ENCODE results near the gene KRTAP1-3. TPM values are rescaled to one million over a fixed set of nuclear protein-coding genes. Genes with fewer than 3 reads are reported as not detected.
"Not testable (repeated sequence)": the region's sequence is repeated elsewhere in the genome, so short reads cannot be mapped to it uniquely, and the experiment has no call there.

Gene KRTAP1-3
- total RNA-seq, result not detected
- long read RNA-seq, donor 1, result 0 reads
- long read RNA-seq, donor 2, result 0 reads

- intact Hi-C loops (cut with DNase I); DNase-seq (ENCODE audit: low spot score): not testable (repeated sequence)
Measured at GRCh38 chr17:41034346-41034935, at the start of gene KRTAP1-3. Gene KRTAP1-3 (minus strand): TSS chr17:41034874. CDS start chr17:41034821, 53 bp downstream.

GRCh38 chr17:41084100-41084856 lies 49.6 kb upstream of the KRTAP1-3 start, which contains the start of gene KRTAP4-7:
Gene KRTAP4-7 (plus strand): TSS chr17:41084150. CDS start chr17:41084207, 57 bp downstream.
- intact Hi-C loops (cut with DNase I); DNase-seq (ENCODE audit: low spot score): not testable (repeated sequence)

- intact Hi-C loops (cut with DNase I); DNase-seq (ENCODE audit: low spot score): not testable (repeated sequence)
Measured at GRCh38 chr17:41083427-41083826, 48.8 kb upstream of the KRTAP1-3 start.

GRCh38 chr17:41082626-41083025 lies 48.0 kb upstream of the KRTAP1-3 start:
- no peak for DNase-seq (ENCODE audit: low spot score)
- intact Hi-C loops (cut with DNase I), result no loop called here

- intact Hi-C loops (cut with DNase I), result no loop called here
- DNase-seq (ENCODE audit: low spot score), result no peak
Measured at GRCh38 chr17:41076788-41077187, 42.1 kb upstream of the KRTAP1-3 start.

- no peak for DNase-seq (ENCODE audit: low spot score)
- intact Hi-C loops (cut with DNase I), result no loop called here
Measured at GRCh38 chr17:41073676-41074075, 39.0 kb upstream of the KRTAP1-3 start.

- intact Hi-C loops (cut with DNase I), result no loop called here
- no peak for DNase-seq (ENCODE audit: low spot score)
Measured at GRCh38 chr17:41071606-41072360, 37.1 kb upstream of the KRTAP1-3 start.

GRCh38 chr17:41069031-41069430 lies 34.4 kb upstream of the KRTAP1-3 start:
- no peak for DNase-seq (ENCODE audit: low spot score)
- intact Hi-C loops (cut with DNase I), result no loop called here

- intact Hi-C loops (cut with DNase I), result no loop called here
- DNase-seq (ENCODE audit: low spot score), result no peak
Measured at GRCh38 chr17:41067281-41067680, 32.6 kb upstream of the KRTAP1-3 start.

GRCh38 chr17:41065829-41066624 lies 31.4 kb upstream of the KRTAP1-3 start, which contains the start of gene KRTAP2-4:
Gene KRTAP2-4 (minus strand): TSS chr17:41065879. CDS start chr17:41065845, 34 bp downstream.
- intact Hi-C loops (cut with DNase I), result no loop called here
- no peak for DNase-seq (ENCODE audit: low spot score)

GRCh38 chr17:41065016-41065689 lies 30.5 kb upstream of the KRTAP1-3 start:
- intact Hi-C loops (cut with DNase I); DNase-seq (ENCODE audit: low spot score): not testable (repeated sequence)

- intact Hi-C loops (cut with DNase I), result no loop called here
- DNase-seq (ENCODE audit: low spot score), result no peak
Measured at GRCh38 chr17:41064301-41064700, 29.6 kb upstream of the KRTAP1-3 start.

- intact Hi-C loops (cut with DNase I), result no loop called here
Measured at GRCh38 chr17:41063449-41063848, 28.8 kb upstream of the KRTAP1-3 start.

GRCh38 chr17:41061964-41062363 lies 27.3 kb upstream of the KRTAP1-3 start:
- no peak for DNase-seq (ENCODE audit: low spot score)
- intact Hi-C loops (cut with DNase I), result no loop called here

More at GRCh38 chr17:41063449-41063848, 28.8 kb upstream of the KRTAP1-3 start:
- DNase-seq (ENCODE audit: low spot score), result no peak

- intact Hi-C loops (cut with DNase I), result no loop called here
- DNase-seq (ENCODE audit: low spot score), result no peak
Measured at GRCh38 chr17:41060052-41060604, 25.5 kb upstream of the KRTAP1-3 start, which contains the start of gene KRTAP2-3. Gene KRTAP2-3 (minus strand): TSS chr17:41060114. CDS start chr17:41060050, 64 bp downstream.

- intact Hi-C loops (cut with DNase I); DNase-seq (ENCODE audit: low spot score): not testable (repeated sequence)
Measured at GRCh38 chr17:41059276-41060051, 24.8 kb upstream of the KRTAP1-3 start.

GRCh38 chr17:41058741-41059140 lies 24.1 kb upstream of the KRTAP1-3 start:
- no peak for DNase-seq (ENCODE audit: low spot score)
- intact Hi-C loops (cut with DNase I), result no loop called here

All from posterior vena cava (tissue), 2 donors.